GM21526 (cell line): ENCODE results near the gene TJP2.
A peak's percentile ranks its signal among the peaks of the same experiment; 100 is the strongest.
"Not testable (repeated sequence)": the region's sequence is repeated elsewhere in the genome, so short reads cannot be mapped to it uniquely, and the experiment has no call there.

ENCODE experiments used
- ATAC-seq: cut with Tn5 transposase; IDR thresholded peaks from one replicate; pipeline ENCODE4 v1.9.1; 2021; ENCODE audit warnings: moderate library complexity; ENCODE audit not compliant: unreplicated experiment, low FRiP score

TJP2 gene

DNA sequence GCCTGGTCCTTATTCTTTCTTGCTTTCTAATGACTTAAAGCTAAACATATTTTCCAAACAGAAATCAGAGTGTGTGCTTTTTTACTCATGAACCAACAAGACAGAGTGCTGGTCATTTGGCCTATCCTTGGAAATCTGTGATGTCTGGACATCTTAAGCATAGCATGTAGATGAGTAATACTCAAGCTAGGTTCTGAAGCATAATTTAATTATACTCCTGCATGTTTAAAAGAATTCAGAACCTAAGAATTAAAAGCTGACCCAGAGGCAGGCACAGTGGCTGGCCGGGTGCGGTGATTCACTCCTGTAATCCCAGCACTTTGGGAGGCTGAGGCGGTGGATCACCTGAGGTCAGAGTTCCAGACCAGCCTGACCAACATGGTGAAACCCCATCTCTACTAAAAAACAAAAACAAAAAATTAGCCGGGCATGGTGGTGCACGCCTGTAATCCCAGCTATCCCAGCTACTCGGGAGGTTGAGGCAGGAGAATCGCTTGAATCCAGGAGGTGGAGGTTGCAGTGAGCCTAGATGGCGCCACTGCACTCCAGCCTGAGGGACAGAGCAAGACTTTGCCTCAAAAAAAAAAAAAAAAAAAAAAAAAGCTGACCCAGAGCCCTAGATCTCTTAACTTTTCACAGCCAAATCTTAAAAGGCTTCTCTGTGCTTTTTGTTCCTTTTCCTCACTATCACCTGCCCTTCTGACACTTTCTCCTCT, 16.2 kb upstream of the TJP2 start:
- ATAC-seq = no peak

- ATAC-seq = no peak
Observed at GRCh38 chr9:69158471-69158870, 15.6 kb upstream of the TJP2 start.

- not testable (repeated sequence) for ATAC-seq
Observed at GRCh38 chr9:69164573-69164972, 9.5 kb upstream of the TJP2 start.

GRCh38 chr9:69165581-69165980, 8.5 kb upstream of the TJP2 start:
- ATAC-seq = no peak

DNA sequence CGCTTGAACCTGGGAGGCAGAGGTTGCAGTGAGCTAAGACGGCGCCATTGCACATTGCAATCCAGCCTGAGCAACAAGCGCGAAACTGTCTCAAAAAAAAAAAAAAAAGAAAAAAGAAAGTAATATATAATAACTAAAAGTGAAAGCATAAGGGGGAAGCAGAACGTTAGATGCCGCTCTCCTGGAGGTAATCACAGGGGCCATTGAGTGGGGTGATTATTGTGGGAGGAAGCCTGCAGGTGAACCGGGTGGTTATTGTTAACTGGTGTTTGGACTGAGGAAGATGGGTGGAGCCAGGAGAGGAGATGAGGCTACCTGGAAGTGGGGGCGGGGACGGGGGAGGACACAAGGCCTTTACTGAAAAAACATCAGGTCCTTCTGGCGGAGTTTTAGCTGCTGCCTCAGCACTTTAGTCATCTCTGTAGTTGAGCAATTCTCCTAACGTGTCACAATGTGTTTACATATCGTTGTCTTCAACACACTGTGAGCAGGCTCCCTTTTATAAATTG, 5.3 kb upstream of the TJP2 start:
- ATAC-seq = peak; percentile 60

DNA sequence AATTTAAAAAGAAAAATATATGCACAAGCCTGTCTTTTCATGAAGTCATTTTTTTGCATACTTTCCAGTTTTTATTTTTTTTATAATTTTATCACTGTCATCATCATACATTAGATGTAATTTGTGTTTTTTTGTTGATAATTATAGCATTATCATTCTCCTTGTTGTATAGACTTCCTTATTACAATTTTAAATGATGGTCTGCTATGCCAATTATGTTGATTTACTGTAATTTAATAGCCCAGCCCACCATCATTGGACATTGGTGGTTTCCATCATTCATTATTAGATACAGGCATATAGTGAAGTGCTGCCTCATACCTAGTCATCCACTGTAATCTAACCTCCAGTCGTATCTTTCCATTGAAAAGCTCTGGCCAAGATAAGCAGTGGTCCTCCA, 3.8 kb upstream of the TJP2 start:
- no peak for ATAC-seq

- ATAC-seq = no peak
Observed at GRCh38 chr9:69171049-69171448, 3.0 kb upstream of the TJP2 start.

DNA sequence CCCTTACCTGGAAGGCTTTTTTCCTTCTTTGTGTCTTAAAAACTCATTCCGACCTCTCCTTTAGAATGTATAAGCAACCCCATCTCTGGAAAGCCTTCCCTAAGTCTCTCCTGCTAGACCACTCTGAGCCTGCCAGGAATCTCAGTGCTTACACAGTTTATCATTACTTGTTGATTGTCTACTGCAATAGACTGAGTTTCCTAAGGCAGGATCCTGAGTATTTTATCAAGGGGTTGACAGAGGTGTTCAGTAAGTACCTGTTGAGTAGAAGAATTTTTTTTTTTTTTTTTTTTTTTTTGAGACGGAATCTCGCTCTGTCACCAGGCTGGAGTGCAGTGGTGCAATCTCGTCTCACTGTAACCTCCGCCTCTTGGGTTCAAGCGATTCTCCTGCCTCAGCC, 2.6 kb upstream of the TJP2 start:
- no peak for ATAC-seq

DNA sequence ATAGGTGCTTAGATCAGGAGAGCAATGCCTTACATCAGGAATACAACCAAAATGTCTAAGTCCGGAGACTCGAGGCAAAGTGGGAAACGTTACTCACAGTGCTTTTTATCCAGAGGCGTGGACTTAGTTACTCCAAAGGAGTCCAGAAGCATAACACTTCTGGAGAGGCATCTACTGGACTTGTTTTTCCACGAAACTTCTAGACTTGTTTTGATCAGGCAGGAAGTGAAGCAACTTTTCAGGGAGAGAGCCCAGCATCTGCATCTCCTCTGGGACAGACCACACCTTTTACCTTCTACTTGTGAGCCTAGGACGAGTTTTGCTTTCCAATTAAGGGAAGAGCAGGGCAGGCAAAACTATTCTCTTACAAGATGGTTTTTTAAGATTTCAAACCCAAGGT, 1.2 kb upstream of the TJP2 start:
- ATAC-seq = no peak

- ATAC-seq = peak; percentile 5
Observed at GRCh38 chr9:69173497-69173890, 583 bp upstream of the TJP2 start.

DNA sequence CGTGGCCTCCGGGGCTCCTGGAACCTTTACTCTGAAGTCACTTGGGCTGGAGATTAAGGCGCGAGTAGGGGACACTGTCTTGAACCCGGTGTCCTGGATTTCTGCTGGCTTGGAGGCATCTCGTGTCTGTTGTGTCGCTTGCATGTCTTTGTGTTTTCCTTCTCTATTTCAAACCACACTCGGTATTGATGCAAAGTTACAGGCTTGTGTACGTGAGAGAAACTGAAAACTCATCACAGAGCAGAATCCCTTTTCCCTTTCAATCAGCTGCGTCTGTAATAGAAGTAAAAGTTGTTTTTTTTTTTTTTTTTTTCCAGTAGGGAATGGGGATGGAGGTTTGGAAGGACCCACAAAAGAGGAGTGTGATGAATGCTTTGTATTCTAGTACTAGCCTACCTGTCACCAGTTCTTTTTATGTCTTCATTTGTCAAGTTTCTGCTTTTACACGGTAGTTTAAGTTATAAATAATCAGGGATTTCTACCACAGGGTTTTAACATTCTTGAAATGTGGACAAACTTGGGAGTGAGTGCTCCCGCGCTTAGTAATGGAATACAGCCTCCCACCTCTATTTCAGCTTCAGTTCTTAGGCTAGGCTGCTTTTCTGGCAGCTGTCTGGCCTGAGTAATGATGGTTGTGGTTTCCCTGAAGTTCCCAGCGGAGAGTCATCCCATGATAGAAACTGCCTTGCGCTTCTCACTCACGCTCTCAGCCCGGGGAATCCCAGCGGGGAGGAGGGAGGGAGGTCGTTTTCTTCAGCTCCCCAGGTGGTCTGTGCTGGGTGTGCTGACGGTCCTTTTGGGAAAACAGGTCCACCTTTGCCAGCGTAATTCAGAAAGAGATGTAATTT, 763 bp downstream of the TJP2 start:
- peak; percentile 40 for ATAC-seq

- ATAC-seq = peak; percentile 10
Observed at GRCh38 chr9:69175486-69175885, 1.4 kb downstream of the TJP2 start.

DNA sequence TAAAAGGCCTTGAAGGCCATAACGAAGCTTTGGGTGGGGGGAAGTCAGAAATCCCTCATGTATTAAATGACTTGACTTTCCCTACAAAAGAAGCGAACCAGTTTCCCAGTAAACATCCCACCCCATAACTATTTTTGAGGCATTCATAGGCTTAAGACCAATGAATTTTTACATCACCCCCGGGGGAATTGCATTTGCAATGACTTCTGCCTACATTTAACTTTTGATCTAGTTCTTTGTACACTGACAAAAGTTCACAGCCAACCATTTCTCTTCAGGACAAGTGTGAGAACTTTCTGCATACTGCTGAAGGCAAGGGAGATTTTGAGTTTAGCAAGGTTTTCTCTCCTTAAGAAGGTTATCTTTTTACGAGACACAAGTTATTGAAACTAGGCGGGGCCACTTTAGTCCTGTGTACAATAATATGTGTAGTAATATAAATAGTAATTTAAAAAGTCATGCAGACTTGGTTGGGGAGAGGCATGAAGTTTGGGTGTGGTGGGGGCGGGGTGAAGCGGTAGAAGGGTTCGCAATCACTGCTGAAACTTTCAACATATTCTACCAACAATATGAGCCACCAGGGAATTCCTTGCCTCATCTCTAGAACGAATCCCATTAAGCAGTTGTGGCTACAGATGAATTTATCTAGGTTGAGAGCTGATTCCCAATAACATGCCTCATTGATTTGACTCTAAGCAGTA, 2.5 kb downstream of the TJP2 start:
- no peak for ATAC-seq

- ATAC-seq = no peak
Observed at GRCh38 chr9:69178583-69179011, 4.5 kb downstream of the TJP2 start.

DNA sequence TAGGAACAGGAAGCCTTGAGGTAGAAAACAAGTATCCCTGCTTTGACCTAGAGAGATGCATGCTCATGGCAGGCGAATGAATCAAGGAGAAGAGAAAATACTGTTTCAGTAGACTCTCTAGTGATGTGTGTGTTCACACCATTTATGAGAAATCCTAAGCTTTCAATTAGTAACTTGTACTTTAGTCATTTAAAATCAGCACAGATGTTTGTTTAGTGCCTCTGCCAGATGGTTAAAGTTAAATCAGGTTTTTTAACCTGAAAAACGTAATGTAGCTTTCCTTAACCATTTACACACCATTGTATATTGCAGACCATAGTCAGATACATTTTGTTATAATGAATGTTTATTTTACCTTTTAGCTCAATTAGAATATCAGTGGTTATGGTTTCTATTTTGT, 5.0 kb downstream of the TJP2 start:
- ATAC-seq = no peak

GRCh38 chr9:69180200-69180599, 6.1 kb downstream of the TJP2 start:
- no peak for ATAC-seq

- no peak for ATAC-seq
Observed at GRCh38 chr9:69180670-69181069, 6.6 kb downstream of the TJP2 start.

GRCh38 chr9:69181908-69182353, 7.9 kb downstream of the TJP2 start:
- ATAC-seq = no peak

- no peak for ATAC-seq
Observed at GRCh38 chr9:69184266-69184665, 10.2 kb downstream of the TJP2 start.

DNA sequence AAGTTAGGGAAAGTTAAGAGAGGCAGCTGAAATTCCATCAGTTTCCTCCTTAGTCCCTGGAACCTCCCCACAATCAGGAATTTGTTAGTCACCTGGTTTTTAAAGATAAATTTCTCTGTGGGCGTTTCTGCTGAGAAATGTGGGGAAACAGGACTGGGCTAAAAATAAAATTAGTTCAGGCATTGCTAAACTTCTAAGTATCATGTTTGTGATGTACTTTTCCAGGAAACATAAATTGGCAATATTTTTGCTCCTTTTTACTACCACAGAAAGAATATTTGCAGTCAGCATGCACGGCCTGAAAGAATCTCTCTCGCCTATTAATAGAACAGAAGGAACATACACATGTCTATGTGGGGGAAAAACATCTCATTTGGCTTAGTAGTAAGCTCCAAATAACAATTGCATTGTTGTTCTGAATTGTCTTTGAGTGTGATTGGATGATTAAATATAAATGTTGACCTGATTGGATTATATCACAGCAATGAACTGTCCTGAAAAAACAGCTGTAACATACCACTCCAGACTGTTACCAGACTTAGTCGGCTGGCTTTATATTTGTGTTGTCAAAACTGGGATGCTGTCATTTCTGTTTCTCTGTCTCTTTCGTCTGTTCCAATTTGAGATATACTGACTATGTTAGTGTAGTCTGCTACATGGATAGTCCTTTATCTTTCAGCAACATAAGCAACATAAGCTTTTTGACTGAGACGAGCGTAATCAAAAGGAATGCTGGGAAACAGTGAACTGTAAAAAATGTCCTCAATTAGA, 12.9 kb downstream of the TJP2 start:
- no peak for ATAC-seq
